Liver (tissue), 3 donors: Measurements from ENCODE around the gene SCARB1.

Source experiments
- CTCF ChIP-seq: fragments of 150-350 bp; IDR thresholded peaks from 2 replicates; pipeline ENCODE4 v1.5.1; 2017; ENCODE audit warnings: improper control_type of control experiment, low read depth, low read length; ENCODE audit not compliant: missing input control
- EGR1 ChIP-seq, 2 donors: IDR thresholded peaks; 2 replicates each; pipeline ENCODE4 v1.6.1; 2016 to 2018; ENCODE audit warnings: antibody characterized with exemption in 2 of 2, low read depth in 2 of 2
- FOXA2 ChIP-seq: IDR thresholded peaks from 2 replicates; pipeline ENCODE4 v1.6.1; 2016; ENCODE audit warnings: antibody characterized with exemption
- JUND ChIP-seq, 2 donors: IDR thresholded peaks; 2 replicates each; pipeline ENCODE4 v1.6.1; 2016; ENCODE audit warnings: antibody characterized with exemption in 2 of 2
- RAD21 ChIP-seq, 2 donors: IDR thresholded peaks; 2 replicates each; pipeline ENCODE4 v1.6.1; 2016; ENCODE audit warnings: antibody characterized with exemption in 2 of 2, mild to moderate bottlenecking in 2 of 2
- RXRA ChIP-seq, 2 donors: IDR thresholded peaks; 2 replicates each; pipeline ENCODE4 v1.6.1; 2017 to 2018; ENCODE audit warnings: antibody characterized with exemption in 2 of 2, mild to moderate bottlenecking in 1 of 2
- YY1 ChIP-seq: IDR thresholded peaks from 2 replicates; pipeline ENCODE4 v1.6.1; 2016; ENCODE audit warnings: antibody characterized with exemption, mild to moderate bottlenecking
- TF ChIP-seq, protein P1 (sequence below): IDR thresholded peaks from 2 replicates; pipeline ENCODE4 v1.6.1; 2016; ENCODE audit warnings: antibody characterized with exemption, mild to moderate bottlenecking
- donor health status: healthy.
- donor health status: healthy.

- no peak for TF ChIP-seq RAD21 (IDR thresholded peaks at IDR 0.05)
- no peak for TF ChIP-seq JUND (IDR thresholded peaks at IDR 0.05)
- TF ChIP-seq CTCF, result no peak
- no peak for TF ChIP-seq EGR1 (IDR thresholded peaks at IDR 0.05; ENCODE audit: low read depth in 2 of 2)
- TF ChIP-seq YY1, result no peak
- TF ChIP-seq RXRA (IDR thresholded peaks at IDR 0.05), result no peak
- no peak for TF ChIP-seq FOXA2
- TF ChIP-seq, protein P1, sequence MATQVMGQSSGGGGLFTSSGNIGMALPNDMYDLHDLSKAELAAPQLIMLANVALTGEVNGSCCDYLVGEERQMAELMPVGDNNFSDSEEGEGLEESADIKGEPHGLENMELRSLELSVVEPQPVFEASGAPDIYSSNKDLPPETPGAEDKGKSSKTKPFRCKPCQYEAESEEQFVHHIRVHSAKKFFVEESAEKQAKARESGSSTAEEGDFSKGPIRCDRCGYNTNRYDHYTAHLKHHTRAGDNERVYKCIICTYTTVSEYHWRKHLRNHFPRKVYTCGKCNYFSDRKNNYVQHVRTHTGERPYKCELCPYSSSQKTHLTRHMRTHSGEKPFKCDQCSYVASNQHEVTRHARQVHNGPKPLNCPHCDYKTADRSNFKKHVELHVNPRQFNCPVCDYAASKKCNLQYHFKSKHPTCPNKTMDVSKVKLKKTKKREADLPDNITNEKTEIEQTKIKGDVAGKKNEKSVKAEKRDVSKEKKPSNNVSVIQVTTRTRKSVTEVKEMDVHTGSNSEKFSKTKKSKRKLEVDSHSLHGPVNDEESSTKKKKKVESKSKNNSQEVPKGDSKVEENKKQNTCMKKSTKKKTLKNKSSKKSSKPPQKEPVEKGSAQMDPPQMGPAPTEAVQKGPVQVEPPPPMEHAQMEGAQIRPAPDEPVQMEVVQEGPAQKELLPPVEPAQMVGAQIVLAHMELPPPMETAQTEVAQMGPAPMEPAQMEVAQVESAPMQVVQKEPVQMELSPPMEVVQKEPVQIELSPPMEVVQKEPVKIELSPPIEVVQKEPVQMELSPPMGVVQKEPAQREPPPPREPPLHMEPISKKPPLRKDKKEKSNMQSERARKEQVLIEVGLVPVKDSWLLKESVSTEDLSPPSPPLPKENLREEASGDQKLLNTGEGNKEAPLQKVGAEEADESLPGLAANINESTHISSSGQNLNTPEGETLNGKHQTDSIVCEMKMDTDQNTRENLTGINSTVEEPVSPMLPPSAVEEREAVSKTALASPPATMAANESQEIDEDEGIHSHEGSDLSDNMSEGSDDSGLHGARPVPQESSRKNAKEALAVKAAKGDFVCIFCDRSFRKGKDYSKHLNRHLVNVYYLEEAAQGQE, result no peak
Observed at GRCh38 chr12:124813782-124814181, 49.9 kb downstream of the SCARB1 start.
